DND-41 (cell line): Measurements from ENCODE around the gene RNASE7.

Source experiments
- EZH2 ChIP-seq: IDR thresholded peaks from 3 replicates; pipeline ENCODE4 v1.6.1; 2012; ENCODE audit warnings: borderline replicate concordance, low read depth, mild to moderate bottlenecking, moderate library complexity, low read length, inconsistent platforms; ENCODE audit not compliant: severe bottlenecking
- TF ChIP-seq, protein P1 (sequence below): IDR thresholded peaks from 2 replicates; pipeline ENCODE4 v1.5.1; 2012; ENCODE audit warnings: borderline replicate concordance, low read length, moderate library complexity, mild to moderate bottlenecking; ENCODE audit not compliant: poor library complexity, severe bottlenecking; ENCODE audit errors: extremely low read depth

DNA sequence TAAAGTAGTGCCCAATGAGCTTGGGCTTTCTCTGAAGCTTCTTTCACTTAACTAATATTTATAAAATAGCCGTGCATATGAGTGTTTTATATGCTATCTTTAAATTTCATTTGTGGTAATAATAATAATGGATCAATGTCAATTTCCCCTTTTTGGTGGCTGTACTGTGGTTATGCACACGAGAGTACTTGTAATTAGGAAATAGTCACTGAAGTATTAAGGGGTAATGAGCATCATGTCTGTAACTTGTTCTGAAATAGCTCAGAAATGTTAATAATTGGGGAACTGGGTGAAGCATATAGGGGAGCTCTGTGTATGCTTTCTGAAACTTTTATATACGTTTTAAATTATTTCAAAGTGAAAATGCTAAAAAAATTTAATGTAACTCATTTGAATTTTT lies 8.4 kb downstream of the RNASE7 start:
- TF ChIP-seq, protein P1, sequence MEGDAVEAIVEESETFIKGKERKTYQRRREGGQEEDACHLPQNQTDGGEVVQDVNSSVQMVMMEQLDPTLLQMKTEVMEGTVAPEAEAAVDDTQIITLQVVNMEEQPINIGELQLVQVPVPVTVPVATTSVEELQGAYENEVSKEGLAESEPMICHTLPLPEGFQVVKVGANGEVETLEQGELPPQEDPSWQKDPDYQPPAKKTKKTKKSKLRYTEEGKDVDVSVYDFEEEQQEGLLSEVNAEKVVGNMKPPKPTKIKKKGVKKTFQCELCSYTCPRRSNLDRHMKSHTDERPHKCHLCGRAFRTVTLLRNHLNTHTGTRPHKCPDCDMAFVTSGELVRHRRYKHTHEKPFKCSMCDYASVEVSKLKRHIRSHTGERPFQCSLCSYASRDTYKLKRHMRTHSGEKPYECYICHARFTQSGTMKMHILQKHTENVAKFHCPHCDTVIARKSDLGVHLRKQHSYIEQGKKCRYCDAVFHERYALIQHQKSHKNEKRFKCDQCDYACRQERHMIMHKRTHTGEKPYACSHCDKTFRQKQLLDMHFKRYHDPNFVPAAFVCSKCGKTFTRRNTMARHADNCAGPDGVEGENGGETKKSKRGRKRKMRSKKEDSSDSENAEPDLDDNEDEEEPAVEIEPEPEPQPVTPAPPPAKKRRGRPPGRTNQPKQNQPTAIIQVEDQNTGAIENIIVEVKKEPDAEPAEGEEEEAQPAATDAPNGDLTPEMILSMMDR: no peak
- no peak for TF ChIP-seq EZH2
